Brain microvascular endothelial cell (primary cell): Measurements from ENCODE around the gene ZNF304.
A peak's percentile ranks its signal among the peaks of the same experiment; 100 is the strongest.

Experiments used
- DNase-seq: peaks from one replicate; pipeline ENCODE4 v3.0.0-alpha.2; 2020
- H3K27ac ChIP-seq: fragments of 250-450 bp; sonication (Bioruptor Pico); 2 replicates; pipeline ENCODE4 v1.5.1; 2020; ENCODE audit warnings: mild to moderate bottlenecking, moderate library complexity
- H3K27me3 ChIP-seq: fragments of 250-450 bp; sonication (Bioruptor Pico); replicated peaks from 2 replicates; pipeline ENCODE4 v1.5.1; 2020; ENCODE audit warnings: mild to moderate bottlenecking
- H3K36me3 ChIP-seq: fragments of 250-450 bp; sonication (Bioruptor Pico); replicated peaks from 2 replicates; pipeline ENCODE4 v1.5.1; 2020; ENCODE audit warnings: mild to moderate bottlenecking
- H3K4me3 ChIP-seq: 2 replicates; pipeline ENCODE4 v1.5.1; 2011; ENCODE audit warnings: low read depth, mild to moderate bottlenecking, control low read depth, low read length, moderate library complexity
- CTCF ChIP-seq: IDR thresholded peaks from 2 replicates; pipeline ENCODE4 v1.5.1; 2011; ENCODE audit warnings: low read depth, mild to moderate bottlenecking, moderate library complexity, low read length, control low read depth, inconsistent platforms; ENCODE audit errors: missing control alignments
- in situ Hi-C: cut with HindIII; loops from 2 replicates; pipeline ENCODE4 v1.10.0; 2017; ENCODE audit warnings: low sequenced_read_pairs, low pct_ligation_motif_present

The ZNF304 gene

GRCh38 chr19:57321751-57322150 is 29.3 kb upstream of the ZNF304 start:
- Histone ChIP-seq H3K4me3 (peak overlapping the region; percentile 82), H3K27ac (no peak overlapping the region)

GRCh38 chr19:57324992-57325391 is 26.1 kb upstream of the ZNF304 start:
- in situ Hi-C loops: no loop called here
- peaks cover 51% of the 10 kb centered on the region for H3K36me3 ChIP-seq

More at GRCh38 chr19:57321751-57322150, 29.3 kb upstream of the ZNF304 start:
- peaks cover 24% of the 10 kb centered on the region for H3K36me3 ChIP-seq
- DNase-seq: no peak
- in situ Hi-C loops: no loop called here
- TF ChIP-seq CTCF: no peak
- peaks cover 3% of the 10 kb centered on the region for H3K27me3 ChIP-seq

GRCh38 chr19:57327993-57328392 is 23.1 kb upstream of the ZNF304 start:
- no peak overlapping the region for H3K4me3 ChIP-seq
- in situ Hi-C loops: no loop called here
- TF ChIP-seq CTCF: no peak
- H3K27me3 ChIP-seq: no peaks in the 10 kb centered on the region
- H3K36me3 ChIP-seq: peaks cover 51% of the 10 kb centered on the region
- H3K27ac ChIP-seq: no peak overlapping the region
- no peak for DNase-seq

More at GRCh38 chr19:57324992-57325391, 26.1 kb upstream of the ZNF304 start:
- TF ChIP-seq CTCF: no peak
- Histone ChIP-seq H3K4me3 (no peak overlapping the region), H3K27me3 (no peaks in the 10 kb centered on the region), H3K27ac (no peak overlapping the region)
- no peak for DNase-seq

- Histone ChIP-seq H3K27ac (no peak overlapping the region), H3K4me3 (no peak overlapping the region), H3K36me3 (peaks cover 5% of the 10 kb centered on the region), H3K27me3 (no peaks in the 10 kb centered on the region)
- no peak for DNase-seq
- no peak for TF ChIP-seq CTCF
- in situ Hi-C loops: no loop called here
These were observed 16.9 kb upstream of the ZNF304 start for GRCh38 chr19:57334191-57334590.

GRCh38 chr19:57338877-57339276 is 12.2 kb upstream of the ZNF304 start:
- in situ Hi-C loops: no loop called here
- no peaks in the 10 kb centered on the region for H3K36me3 ChIP-seq
- no peak overlapping the region for H3K4me3 ChIP-seq
- H3K27ac ChIP-seq: no peak overlapping the region
- TF ChIP-seq CTCF: no peak
- no peaks in the 10 kb centered on the region for H3K27me3 ChIP-seq
- peak; percentile 52 for DNase-seq

- in situ Hi-C loops: no loop called here
- no peaks in the 10 kb centered on the region for H3K27me3 ChIP-seq
- no peak overlapping the region for H3K4me3 ChIP-seq
- TF ChIP-seq CTCF: no peak
- no peak for DNase-seq
- H3K27ac ChIP-seq: no peak overlapping the region
- H3K36me3 ChIP-seq: no peaks in the 10 kb centered on the region
These were observed 8.5 kb upstream of the ZNF304 start for GRCh38 chr19:57342582-57342981.
